HEK293T (cell line): ENCODE measurements around the gene PAX8.
"Not testable (repeated sequence)": the region's sequence is repeated elsewhere in the genome, so short reads cannot be mapped to it uniquely, and the experiment has no call there.

Experiments
- CTBP1 ChIP-seq: fragments of 450-650 bp; IDR thresholded peaks from 2 replicates; pipeline ENCODE4 v1.6.1; 2016; ENCODE audit warnings: borderline replicate concordance
- FOXK2 ChIP-seq: fragments of 450-650 bp; IDR thresholded peaks from 2 replicates; pipeline ENCODE4 v1.6.1; 2016; ENCODE audit warnings: mild to moderate bottlenecking
- SP1 ChIP-seq: fragments of 450-650 bp; IDR thresholded peaks from 2 replicates; pipeline ENCODE4 v1.6.1; 2017

GRCh38 chr2:113305749-113306148 lies 27.0 kb upstream of the PAX8 start:
- not testable (repeated sequence) for TF ChIP-seq FOXK2, SP1, CTBP1
